Kidney tubule cell (primary cell): Measurements from ENCODE around the gene FAM120B.

Experiments
- DNase-seq: peaks from one replicate; pipeline ENCODE4 v3.0.0-alpha.2; 2018; ENCODE audit warnings: low spot score

The FAM120B gene

DNA sequence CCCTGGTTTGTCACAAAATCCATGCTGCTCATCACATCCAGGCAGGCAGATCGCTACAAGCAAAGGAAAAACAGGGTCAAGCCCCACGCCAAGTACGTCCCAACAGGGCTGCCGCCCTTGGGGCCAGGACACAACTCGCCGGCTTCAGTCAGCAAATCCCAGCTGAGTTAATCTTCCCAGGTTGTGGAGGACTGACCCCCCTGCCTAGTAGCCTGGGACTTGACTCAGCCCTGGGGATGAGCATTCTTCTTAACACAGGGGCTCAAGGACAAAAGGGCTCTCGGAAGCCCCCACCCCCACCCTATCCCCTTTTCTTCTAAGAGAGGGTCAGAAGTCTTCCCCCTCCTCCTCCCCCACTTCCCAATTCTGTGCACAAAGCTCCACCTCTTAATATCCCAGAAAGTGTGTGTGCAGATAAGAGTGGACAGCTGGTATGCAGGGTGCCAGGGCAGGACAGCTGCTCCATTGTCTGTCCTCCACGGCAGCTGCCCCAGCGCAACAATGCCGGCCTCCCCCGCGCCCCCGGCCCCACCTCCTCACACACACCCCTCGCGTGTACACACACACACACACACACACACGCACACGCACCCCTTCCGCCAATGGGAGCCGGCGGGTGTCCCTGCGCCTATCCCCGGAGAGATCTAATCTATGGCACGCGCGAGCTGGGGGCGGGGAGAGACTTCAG lies 20.2 kb upstream of the FAM120B start:
- no peak for DNase-seq

DNA sequence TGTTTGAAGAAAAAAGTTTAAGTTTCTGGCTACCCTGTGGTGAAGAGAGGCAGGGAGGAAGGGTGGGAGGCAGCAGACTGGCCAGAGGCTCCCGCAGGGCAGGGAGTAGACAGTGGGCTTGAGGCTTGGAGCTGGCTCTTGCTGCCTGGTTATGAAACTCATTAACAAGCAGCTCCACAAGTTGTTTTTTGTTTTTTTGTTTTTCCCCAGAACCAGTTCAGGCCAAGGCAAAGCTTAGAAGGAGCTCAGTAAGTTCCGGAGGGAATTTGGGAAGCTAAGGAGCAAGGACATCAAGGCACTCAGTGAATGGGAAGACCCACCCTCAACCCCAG lies 19.7 kb upstream of the FAM120B start:
- no peak for DNase-seq

DNA sequence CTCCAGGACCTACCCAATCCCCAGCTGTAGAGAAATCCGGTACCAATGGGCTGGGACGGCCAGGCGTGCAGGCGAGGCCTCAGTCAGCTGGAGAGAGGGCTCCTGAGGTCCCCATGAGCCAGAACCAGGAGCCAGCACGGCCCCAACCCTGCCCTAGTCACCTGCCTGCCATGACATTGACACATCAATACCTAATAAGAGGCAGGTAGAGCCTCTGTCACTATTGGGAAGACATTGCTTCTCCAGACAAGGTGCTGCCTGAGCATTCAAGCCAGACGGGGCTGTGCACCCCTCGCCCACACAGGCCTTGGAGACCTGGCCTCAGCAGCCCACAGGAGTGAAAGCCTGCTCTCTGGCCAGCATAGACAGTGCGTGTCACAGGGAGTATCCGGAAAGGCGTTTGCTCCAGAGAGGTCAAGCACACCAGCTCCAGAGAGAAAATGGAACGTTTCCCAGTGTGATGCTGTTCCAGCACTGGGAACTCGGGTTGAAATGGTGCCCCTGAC lies 19.1 kb upstream of the FAM120B start:
- DNase-seq = no peak

DNA sequence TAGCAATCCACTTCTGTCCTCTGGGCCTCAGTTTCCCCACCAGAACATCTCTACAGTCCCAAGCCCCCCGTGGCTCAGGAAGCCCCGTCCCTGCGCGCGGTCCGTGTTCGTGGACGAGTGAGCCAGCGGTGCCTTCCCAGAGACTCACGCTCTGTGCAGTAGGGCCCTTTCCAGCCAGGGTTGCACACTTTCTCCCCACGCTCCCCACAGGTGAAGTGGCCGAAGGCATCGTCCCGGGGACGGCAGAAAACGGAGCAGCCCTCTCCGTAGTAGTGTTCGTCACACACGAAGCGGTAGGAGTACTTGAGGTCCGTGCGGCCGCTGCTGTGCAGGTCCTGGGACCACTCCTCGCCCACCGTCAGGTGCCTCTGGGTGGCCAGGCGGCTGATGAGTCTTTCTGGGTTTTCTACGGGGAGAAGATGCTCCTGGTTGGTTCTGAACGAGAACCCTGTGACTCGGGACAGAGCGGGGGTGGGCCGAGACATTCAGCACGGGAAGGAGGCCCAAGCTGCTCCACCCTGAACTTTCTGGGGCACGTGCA lies 18.4 kb upstream of the FAM120B start:
- DNase-seq = no peak

DNA sequence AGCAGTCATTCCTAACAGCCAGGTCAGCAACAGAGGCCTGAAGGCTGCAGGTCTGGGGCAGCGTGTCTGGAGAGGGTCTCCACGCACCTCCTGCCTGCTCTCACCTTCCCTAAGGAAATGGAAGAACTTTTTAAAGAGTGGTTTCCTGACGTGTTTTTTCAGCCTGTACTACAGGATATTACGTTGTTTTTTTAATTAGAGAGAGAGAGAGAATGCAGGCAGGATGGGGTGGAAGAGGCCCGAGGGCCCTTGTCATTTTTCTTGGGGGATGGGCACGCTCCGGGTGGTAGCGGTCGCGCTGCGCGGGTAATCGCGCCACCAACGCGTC lies 17.7 kb upstream of the FAM120B start:
- DNase-seq = no peak

DNA sequence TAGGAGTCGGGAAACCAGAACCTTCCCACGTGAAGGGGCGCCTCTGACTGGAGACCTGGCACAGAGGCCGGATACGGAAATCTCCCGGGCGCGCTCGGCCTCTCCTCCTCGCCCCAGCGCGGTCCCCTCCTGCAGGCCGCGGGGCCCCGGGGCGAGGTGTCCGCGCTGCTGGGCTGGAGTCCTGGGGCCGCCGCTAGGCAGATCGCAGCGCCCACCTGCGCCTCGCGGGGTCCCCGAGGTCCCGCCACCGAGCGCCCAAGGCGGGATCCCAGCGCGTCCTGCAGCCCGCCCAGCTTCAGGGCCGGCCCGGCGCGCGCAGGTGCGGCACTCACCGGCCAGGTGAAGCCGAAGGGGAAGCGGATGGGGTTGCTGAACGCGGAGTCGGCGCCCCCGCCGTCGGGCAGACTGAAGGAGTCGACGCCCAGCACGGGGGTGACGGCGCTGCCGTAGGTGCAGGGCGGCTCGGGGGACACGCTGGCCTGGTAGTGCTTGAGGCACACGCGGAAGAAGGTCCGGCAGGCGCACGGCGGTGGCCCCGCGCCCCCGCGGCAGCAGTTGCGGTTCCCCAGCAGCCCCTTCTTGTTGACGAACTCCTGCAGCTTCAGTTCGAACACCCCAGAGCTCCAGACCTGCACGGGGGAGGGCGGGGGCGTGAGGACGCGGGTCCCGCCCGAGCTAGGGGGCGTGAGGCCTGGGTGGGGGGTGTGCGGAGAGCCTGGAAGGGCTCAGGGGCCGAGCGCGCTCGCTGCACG lies 17.2 kb upstream of the FAM120B start:
- DNase-seq = no peak

DNA sequence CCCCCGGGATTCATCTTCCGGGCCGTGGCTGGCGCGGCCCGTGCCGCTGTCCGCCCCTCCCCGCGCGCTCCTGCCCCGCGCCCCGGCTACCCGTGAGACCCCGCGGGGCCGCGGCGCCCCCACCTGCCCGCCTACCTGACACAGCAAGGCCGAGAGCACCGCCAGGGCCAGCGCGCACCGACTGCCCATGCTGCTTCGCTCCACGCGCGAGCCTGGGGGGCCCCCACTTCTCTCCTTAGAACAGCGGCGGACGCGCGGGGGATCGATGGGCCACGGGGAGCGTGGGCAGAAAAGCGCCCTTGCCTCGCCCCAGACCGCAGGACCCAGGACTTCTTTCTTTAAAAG lies 16.6 kb upstream of the FAM120B start:
- no peak for DNase-seq

DNA sequence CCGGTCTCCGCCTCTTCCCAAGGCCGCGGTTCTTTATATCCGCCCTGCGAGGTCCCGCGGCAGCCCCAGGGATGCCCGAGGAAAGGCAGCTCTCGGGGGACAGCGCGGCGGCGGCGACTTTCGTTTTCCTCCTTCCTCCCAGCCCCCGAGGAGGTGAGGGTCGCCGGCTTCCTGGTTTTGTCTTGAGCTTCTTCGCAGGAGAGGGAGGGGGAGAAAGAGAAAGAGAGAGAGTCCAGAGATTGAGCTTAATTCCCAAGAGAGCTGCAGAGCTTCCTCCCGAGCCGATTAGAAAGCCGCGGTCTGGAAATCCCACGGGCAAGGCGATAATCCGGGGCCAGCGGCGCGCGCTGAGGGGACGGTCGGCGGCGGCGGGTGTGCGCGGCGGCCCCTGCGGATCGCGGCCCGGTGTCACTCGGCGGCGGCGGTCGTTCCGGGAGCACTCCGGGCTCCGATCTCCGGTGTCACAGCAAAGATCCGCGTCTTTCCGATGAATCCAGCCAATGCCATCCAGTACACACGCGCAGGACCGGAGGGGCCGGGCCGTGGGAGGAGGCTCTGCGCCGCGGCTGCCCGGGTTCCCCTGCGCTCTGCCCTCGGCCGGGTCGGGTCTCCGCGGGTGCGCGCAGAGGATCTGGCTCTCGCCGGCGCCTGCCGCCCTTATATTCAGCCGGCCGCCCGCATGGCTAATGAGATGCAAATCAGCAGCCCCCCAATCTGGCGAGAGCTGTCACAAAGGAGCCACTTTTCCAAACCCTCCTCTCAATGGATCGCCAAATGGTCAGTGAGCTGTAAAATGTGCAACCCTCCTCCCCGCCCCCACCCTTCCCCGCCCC lies 16.0 kb upstream of the FAM120B start, which contains the start of gene DLL1:
Gene DLL1 (minus strand): TSS at position 783 of the 833 bp plus-strand sequence. CDS start 939 bp downstream, outside the sequence.
- DNase-seq = peak; percentile 39

DNA sequence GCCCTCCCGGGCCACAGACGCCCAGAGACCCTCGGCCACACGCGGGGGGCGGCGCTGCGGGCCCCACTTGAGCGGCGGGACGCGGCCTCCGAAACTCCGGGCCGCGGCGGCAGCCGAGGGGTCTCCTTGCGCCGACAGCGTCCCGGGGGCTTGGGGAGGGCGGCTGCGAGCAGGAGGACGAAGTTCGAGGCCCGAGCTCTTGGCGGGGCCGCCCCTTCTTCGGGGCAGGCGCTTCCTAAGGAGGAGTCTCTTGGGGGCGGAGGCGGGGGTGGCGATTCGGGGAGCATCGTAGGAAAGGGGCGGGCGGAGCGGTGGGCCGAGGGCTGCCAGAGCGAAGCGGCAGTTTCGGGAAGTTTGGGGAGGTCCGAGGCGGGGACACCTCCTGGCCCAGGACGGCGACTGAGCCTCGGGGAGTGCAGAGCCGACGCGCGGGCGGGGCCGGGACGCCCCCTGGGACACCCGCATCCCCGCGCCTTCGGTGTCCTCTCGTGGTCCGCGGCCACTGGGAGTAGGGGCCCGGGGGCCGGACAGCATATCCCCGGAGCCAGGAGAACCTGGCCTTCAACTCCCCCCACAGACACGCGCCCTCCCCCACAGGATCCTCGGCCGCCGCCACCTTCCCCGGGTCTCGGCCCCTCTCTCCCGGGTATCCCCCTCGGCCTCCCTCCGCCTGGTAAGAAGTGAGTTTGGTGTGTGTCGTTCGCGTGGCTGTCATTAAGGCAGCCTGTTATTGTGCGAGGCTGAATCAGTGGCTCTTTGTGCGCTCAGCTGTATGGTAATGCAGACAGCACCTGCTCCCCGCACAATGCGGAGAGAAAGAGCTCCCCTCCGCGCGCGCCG lies 15.1 kb upstream of the FAM120B start:
- peak; percentile 22 for DNase-seq

DNA sequence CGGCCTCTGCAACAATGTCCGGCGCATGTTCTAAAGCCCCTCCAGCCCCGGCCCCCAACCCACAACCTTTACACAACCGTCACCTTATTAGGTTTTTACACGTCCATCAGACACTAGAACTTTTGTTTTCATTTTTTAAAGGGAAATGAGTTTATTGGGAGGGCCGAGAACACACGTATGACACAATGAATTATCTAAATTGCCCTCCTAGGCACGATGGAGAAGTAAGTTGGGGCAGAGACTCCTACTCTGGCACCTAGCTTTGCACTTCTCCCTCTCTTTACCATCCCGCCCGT lies 14.5 kb upstream of the FAM120B start:
- DNase-seq = no peak

DNA sequence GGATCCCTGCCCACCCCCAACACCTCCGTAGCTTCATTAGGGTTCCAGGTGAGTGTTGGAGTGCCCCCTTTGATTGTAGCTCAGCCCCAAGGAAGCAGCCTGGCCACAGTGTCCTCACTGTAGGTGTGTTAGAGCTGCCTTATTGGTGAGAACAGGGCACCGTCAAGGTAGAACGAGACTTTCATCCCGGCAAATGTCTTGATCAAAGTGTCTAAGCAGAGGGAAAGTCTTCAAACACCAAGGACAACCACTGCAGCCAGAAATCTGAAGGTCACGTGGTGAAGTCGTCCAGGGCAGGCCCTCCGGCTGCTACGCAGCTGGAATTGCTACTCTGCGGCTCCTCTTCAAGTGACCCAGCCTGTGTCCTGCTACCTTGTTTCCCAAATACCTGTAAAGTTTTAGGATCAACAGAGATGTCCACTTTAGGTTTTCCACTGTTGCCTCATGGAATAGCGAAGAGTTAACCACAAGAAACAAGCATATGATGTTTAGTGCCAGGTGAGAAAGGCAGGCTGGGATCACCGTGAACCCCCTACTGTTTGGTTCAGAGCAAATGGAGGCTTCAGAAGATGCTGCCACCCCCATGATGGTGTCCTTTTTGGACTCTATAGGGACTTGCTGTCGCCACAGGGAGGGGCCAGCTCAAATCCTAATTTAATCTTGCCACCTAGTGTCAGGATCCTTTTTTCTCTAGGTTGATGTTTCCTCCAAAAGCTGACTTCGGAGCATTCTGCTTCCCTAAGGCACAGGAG lies 14.0 kb upstream of the FAM120B start:
- DNase-seq = no peak

DNA sequence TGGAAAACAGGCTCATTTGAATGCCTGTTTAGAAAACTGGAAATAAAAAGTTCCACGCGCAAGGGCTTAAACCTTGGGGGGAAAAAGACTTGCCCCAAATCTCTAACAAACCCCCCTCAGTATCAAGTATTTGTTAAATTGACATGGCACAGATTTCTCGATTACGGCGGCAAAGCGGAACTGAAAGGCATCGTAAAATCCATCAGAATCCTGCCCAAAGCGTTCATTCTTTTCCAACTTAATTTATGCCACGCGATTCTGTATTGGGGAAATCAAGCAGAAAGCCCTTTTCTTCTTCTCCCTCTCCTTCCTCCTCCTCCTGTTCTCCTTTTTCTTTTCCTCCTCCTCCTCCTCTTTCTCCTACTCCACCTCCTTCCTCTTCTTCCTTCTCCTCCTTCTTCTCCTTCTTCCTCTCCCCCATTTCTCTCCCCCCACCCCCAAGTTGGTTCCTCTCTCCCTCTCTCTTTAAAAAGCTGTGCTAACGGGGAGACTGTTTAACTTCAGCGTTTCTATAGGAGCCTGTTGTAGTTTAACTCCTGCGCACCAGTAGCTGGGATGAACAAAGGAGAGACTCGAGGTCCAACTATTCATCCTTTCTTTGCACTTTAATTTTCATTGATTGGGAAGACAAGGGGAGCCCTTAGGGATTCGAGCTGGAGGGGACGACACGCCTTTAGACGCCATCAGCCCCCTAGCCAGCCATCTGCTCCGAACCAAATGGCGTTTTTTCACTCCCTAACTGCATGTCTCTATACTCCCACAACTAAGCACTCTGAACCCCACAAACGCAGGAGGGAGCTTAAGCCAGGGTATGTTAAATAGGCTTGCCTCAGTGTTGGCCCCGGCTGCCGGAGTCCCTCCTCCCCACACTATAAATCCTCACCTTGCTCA lies 13.0 kb upstream of the FAM120B start:
- no peak for DNase-seq

DNA sequence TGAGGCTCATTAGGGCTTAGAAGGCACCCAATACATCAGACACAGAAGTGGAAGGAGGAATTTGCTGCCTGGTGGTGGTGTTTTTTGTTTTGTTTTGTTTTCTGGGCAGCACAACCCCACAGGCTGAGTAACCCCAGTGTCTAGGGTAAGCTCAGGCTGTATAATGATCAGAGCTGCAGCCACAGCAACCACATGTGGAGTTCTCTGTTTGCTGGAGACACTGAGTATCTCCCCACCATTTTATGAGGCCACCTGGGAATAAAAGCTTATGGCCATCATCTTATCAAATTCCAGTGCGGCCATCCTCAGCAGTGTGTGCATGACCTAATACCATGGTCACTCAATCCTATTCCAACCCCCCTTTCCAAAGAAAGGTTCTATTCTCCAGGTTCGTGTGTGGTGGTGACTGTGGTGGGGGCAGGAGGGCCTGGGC lies 12.2 kb upstream of the FAM120B start:
- DNase-seq = peak; percentile 18

DNA sequence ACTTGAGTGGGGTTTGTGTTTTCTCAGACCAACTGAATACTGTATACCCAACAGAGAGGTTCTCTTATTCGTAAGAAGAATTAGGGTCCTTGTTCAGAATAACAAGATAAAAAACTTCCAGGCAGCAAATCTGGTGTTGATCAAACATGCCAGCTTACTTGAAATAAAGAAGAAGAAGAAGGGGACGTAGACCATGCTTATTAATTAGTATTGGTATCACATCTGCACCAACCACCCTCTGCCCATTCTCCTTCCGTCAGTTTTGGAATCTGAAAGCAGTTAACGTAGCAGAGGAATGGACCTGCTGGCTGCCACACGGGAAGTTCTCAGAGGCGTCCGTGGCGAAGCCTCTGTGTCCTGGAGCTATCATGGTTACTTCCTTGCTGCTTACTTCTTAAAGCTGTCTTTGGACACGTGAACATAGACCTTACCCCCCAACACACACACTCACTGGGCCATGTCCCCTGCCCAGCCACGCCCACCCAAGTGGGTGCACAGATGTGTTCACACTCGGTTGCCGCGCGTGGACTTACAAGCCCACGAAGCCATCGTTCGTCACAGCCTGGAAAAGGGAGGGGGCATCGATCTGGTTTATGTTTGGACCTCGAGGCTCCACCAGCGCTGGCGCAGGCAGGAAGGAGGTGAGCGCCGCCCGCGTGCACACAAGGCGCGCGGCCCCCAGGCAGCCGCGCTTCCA lies 11.6 kb upstream of the FAM120B start:
- DNase-seq = no peak

DNA sequence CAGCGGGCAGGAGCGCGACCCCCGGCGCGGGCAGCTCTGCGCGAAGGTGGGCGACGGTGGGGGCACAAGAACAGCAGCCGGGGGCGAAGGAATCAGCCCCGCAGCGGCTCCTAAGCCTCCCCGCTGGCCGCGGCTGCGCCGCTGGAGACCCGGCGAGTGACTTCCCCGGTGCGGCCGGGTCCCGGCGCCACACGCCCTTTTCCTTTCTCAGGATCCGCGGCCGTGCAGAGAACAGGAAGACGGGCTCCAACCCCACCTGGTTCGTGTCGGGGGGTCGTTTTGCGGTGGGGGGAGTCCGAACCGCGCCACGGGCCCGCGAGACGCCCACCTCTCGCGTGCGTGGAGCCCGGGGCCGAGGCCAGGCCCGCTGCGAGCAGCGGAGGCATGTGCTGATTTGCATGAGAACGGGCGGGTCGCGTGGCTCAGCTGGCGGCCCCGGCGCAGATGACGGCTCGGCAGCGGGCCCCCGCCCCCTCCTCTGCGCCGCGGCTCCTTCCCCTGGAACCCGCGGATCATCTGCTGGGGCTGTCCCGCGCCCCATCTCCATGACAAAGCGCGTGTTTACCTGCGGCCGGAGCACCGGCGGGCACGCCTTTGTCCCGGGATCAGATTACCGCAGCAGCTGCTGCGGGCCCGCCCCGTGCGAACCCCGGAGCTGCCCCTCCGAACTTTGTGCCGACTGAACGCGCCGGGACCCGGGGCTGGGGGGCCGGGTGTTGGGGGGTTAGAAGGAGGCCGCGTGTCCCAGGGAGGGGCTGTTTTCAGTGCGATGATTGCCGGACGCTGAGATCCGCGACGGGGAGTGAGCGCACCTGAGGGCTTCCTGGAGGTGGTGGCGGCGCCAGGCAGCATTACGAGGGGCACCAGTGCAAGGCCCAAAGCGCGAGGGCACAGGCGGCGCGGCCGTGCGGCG lies 10.8 kb upstream of the FAM120B start:
- peak; percentile 26 for DNase-seq

DNA sequence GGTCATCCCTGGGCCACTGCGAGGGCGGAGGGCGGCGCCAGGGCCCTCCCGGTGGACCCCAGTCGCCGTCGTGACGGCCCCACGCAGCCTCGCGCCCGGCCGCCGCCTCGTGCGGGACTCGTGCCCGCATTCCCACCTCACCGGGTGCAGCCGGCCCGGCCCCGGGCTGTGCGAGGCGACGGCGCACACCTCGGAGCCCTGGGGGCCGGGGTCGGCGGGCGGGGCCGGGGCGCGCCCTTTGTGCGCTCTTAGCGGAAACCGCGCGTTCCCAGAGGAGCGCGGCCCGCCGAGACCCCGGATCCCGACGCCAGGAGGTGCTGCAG lies 10.2 kb upstream of the FAM120B start:
- no peak for DNase-seq

DNA sequence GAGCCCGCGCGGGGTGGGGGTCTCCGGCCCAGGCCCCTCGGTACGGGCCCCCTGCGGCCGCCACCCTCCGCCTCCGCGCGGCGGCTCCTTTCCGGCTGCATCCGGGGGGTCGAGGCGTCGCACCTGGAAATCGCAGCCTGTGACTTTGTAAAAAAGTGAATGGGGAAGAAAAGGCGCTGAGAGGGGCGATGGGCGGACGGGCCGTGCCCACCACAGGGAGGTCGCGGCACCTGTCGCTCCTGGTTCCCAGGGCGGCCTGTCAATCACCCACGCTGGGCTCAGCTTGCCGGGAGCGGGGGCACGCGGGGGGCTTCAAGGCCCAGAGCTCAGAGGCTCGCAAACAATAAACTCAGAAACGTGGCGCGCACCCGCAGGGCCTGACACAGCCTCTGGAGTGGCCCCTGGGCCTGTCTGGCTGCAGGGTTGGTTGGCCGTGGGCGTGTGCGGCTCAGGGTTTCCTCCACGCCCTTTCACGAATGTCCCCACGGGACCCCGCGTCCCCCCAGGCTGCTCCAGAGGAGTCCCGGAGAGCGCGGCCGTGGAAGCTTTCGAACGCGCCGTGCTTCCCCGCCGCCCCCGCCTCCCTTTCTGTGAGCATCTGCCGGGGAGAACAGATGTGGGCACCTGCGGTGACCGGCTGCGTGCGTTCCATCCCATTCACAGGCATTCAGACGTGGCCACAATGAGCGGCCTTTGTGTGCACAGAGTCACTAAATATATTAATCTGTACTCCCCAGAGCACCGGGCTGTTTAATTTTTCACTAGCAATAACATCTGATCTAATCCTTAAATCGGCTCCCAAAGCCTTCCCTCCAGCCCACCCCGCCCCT lies 9.6 kb upstream of the FAM120B start:
- DNase-seq = peak; percentile 30
